ENCODE data around the gene MYO5A.

DNA sequence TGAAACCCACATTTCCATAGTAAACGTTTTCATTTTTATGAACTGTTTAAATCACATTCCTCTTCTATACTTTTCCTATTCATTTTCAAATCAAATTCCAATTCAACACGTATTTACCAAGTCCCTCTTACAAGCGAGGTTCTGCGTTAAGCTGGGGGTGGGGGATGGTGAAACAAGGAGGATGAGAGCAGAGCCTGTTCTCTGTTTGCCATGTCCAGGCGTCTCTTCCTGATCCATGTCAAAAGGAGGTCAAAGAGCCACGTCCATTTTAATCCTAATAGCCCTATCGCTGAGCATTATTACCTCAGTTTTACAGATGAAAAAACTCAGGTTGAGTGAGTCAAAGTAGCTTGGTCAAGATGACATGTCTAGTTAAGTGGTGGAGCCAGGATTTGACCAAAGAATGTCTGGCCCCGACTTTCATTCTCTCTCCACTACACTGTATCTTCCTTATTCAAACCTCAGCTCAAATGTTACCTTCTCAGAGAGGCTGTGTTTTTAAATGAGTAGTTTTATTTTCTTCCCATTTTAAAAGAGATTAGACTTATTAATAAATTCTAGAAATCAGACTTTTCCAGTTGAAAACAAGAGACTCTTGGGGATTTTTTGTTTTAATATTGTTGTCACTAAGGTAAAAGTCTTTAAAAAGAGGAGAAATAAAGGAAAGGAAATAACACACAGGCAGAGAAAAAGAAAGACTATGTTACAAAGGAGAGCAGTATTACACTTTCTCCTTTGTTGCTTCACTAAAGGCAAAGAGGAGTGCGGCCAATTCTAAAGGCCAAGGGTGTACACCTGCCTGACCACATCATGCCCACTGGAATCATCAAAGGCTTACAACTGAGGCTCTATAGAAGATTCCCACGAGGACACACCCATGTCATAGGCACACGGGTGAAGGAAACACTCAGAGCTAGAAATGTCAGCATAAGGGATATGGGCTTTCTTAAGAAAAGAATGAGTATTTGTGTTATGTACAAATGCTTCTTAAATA lies 42.4 kb downstream of the MYO5A start:
- no peak for TF ChIP-seq CTCF (IDR thresholded peaks at IDR 0.05)
- no peak for TF ChIP-seq POLR2AphosphoS5 (IDR thresholded peaks at IDR 0.05)
- no peak for TF ChIP-seq POLR2A (IDR thresholded peaks at IDR 0.05)
